Panc1 (cell line): Measurements from ENCODE around the gene ACER2.

Experiments used
- POLR2AphosphoS5 ChIP-seq: IDR thresholded peaks from 2 replicates; pipeline ENCODE4 v1.6.1; 2012; ENCODE audit warnings: mild to moderate bottlenecking, low read depth, low read length, moderate library complexity
- SIN3A ChIP-seq: IDR thresholded peaks from 2 replicates; pipeline ENCODE4 v1.6.1; 2012; ENCODE audit warnings: low read depth, mild to moderate bottlenecking, low read length, moderate library complexity, borderline replicate concordance; ENCODE audit not compliant: insufficient read depth
- TCF7L2 ChIP-seq: IDR thresholded peaks from 2 replicates; pipeline ENCODE4 v1.6.1; 2011; ENCODE audit warnings: mild to moderate bottlenecking, low read depth, low read length, inconsistent platforms
- TF ChIP-seq, protein P1 (sequence below), 2 experiments: IDR thresholded peaks; 2 replicates each; pipeline ENCODE4 v1.6.1; 2011 to 2012; ENCODE audit warnings: low read depth in 2 of 2, control low read depth in 1 of 2, low read length in 1 of 2, mild to moderate bottlenecking in 1 of 2, moderate library complexity in 1 of 2; ENCODE audit not compliant: insufficient read depth in 1 of 2
- TF ChIP-seq, protein P2 (sequence below): fragments of 450-650 bp; IDR thresholded peaks from 2 replicates; pipeline ENCODE4 v1.5.1; 2017; ENCODE audit warnings: mild to moderate bottlenecking

DNA sequence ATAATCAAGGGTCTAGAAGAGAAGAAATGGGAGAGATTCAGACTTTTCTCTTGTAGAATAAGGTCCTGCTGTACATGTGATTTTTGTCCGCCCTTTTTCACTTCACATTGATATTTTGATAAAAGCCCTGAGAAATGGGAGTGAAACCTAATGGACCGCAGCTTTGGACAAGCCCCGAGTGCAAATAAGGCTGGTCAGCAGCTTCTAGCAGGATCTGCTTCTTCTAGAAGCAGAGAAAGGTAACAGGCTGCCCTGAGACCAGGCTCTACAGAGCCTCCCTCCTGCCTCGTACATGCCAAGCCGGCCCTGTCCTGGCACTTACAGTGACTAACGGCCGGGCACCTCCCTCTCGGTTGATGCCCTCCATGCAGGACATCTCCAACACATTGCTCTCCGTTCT is 33.4 kb downstream of the ACER2 start:
- TF ChIP-seq, protein P1, sequence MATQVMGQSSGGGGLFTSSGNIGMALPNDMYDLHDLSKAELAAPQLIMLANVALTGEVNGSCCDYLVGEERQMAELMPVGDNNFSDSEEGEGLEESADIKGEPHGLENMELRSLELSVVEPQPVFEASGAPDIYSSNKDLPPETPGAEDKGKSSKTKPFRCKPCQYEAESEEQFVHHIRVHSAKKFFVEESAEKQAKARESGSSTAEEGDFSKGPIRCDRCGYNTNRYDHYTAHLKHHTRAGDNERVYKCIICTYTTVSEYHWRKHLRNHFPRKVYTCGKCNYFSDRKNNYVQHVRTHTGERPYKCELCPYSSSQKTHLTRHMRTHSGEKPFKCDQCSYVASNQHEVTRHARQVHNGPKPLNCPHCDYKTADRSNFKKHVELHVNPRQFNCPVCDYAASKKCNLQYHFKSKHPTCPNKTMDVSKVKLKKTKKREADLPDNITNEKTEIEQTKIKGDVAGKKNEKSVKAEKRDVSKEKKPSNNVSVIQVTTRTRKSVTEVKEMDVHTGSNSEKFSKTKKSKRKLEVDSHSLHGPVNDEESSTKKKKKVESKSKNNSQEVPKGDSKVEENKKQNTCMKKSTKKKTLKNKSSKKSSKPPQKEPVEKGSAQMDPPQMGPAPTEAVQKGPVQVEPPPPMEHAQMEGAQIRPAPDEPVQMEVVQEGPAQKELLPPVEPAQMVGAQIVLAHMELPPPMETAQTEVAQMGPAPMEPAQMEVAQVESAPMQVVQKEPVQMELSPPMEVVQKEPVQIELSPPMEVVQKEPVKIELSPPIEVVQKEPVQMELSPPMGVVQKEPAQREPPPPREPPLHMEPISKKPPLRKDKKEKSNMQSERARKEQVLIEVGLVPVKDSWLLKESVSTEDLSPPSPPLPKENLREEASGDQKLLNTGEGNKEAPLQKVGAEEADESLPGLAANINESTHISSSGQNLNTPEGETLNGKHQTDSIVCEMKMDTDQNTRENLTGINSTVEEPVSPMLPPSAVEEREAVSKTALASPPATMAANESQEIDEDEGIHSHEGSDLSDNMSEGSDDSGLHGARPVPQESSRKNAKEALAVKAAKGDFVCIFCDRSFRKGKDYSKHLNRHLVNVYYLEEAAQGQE (IDR thresholded peaks at IDR 0.05; ENCODE audit: insufficient read depth in 1 of 2, low read depth in 2 of 2, low read length in 1 of 2), result no peak
- TF ChIP-seq TCF7L2 (no peak), POLR2AphosphoS5 (no peak), SIN3A (no peak)
- TF ChIP-seq, protein P2, sequence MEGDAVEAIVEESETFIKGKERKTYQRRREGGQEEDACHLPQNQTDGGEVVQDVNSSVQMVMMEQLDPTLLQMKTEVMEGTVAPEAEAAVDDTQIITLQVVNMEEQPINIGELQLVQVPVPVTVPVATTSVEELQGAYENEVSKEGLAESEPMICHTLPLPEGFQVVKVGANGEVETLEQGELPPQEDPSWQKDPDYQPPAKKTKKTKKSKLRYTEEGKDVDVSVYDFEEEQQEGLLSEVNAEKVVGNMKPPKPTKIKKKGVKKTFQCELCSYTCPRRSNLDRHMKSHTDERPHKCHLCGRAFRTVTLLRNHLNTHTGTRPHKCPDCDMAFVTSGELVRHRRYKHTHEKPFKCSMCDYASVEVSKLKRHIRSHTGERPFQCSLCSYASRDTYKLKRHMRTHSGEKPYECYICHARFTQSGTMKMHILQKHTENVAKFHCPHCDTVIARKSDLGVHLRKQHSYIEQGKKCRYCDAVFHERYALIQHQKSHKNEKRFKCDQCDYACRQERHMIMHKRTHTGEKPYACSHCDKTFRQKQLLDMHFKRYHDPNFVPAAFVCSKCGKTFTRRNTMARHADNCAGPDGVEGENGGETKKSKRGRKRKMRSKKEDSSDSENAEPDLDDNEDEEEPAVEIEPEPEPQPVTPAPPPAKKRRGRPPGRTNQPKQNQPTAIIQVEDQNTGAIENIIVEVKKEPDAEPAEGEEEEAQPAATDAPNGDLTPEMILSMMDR, result no peak
